Parathyroid adenoma (tissue), 2 donors: Measurements from ENCODE around the gene PCYOX1L.

Experiments used
- H2AFZ ChIP-seq: fragments of 300-600 bp; sonication (generic); one replicate; pipeline ENCODE4 v1.7.0; 2017; ENCODE audit warnings: antibody characterized with exemption, mild to moderate bottlenecking
- H3K27ac ChIP-seq: fragments of 300-600 bp; sonication (generic); one replicate; pipeline ENCODE4 v1.7.0; 2017
- H3K27me3 ChIP-seq: fragments of 300-600 bp; sonication (generic); one replicate; pipeline ENCODE4 v1.7.0; 2017; ENCODE audit warnings: low read length; ENCODE audit not compliant: control insufficient read depth, insufficient read depth
- H3K36me3 ChIP-seq: fragments of 300-600 bp; sonication (generic); one replicate; pipeline ENCODE4 v1.7.0; 2017; ENCODE audit warnings: low read length; ENCODE audit not compliant: control insufficient read depth, insufficient read depth
- H3K4me1 ChIP-seq: fragments of 300-600 bp; sonication (generic); one replicate; pipeline ENCODE4 v1.7.0; 2017; ENCODE audit warnings: control low read depth
- H3K4me2 ChIP-seq: fragments of 300-600 bp; sonication (generic); one replicate; pipeline ENCODE4 v1.7.0; 2017; ENCODE audit warnings: low read length
- H3K4me3 ChIP-seq: fragments of 300-600 bp; sonication (generic); one replicate; pipeline ENCODE4 v1.7.0; 2017; ENCODE audit warnings: low read depth, low read length
- H3K79me2 ChIP-seq: fragments of 300-600 bp; sonication (generic); one replicate; pipeline ENCODE4 v1.7.0; 2017; ENCODE audit warnings: control low read depth
- H3K9ac ChIP-seq: fragments of 300-600 bp; sonication (generic); one replicate; pipeline ENCODE4 v1.7.0; 2017; ENCODE audit warnings: mild to moderate bottlenecking
- H3K9me3 ChIP-seq: fragments of 300-600 bp; sonication (generic); one replicate; pipeline ENCODE4 v1.7.0; 2017; ENCODE audit warnings: low read length; ENCODE audit not compliant: control insufficient read depth
- TF ChIP-seq, protein P1 (sequence below): fragments of 300-600 bp; sonication (generic); IDR thresholded peaks from one replicate; pipeline ENCODE4 v1.7.0; 2017; ENCODE audit warnings: antibody characterized with exemption, mild to moderate bottlenecking
- donor health status: primary hyperparathyroidism.

The PCYOX1L gene

GRCh38 chr5:149313151-149313841, 44.5 kb upstream of the PCYOX1L start:
- no peaks in the 10 kb centered on the region for H3K79me2 ChIP-seq
- H2AFZ ChIP-seq, result no peak overlapping the region
- no peaks in the 10 kb centered on the region for H3K9me3 ChIP-seq
- no peak overlapping the region for H3K9ac ChIP-seq
- H3K36me3 ChIP-seq, result no peaks in the 10 kb centered on the region
- no peak overlapping the region for H3K4me3 ChIP-seq
- no peak overlapping the region for H3K4me2 ChIP-seq
- no peak overlapping the region for H3K27ac ChIP-seq
- TF ChIP-seq, protein P1, sequence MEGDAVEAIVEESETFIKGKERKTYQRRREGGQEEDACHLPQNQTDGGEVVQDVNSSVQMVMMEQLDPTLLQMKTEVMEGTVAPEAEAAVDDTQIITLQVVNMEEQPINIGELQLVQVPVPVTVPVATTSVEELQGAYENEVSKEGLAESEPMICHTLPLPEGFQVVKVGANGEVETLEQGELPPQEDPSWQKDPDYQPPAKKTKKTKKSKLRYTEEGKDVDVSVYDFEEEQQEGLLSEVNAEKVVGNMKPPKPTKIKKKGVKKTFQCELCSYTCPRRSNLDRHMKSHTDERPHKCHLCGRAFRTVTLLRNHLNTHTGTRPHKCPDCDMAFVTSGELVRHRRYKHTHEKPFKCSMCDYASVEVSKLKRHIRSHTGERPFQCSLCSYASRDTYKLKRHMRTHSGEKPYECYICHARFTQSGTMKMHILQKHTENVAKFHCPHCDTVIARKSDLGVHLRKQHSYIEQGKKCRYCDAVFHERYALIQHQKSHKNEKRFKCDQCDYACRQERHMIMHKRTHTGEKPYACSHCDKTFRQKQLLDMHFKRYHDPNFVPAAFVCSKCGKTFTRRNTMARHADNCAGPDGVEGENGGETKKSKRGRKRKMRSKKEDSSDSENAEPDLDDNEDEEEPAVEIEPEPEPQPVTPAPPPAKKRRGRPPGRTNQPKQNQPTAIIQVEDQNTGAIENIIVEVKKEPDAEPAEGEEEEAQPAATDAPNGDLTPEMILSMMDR, result no peak
- peaks cover 4% of the 10 kb centered on the region for H3K4me1 ChIP-seq
- H3K27me3 ChIP-seq, result no peaks in the 10 kb centered on the region

- no peak overlapping the region for H3K4me3 ChIP-seq
- no peaks in the 10 kb centered on the region for H3K79me2 ChIP-seq
- no peak overlapping the region for H2AFZ ChIP-seq
- H3K27ac ChIP-seq, result no peak overlapping the region
- no peaks in the 10 kb centered on the region for H3K9me3 ChIP-seq
- no peak overlapping the region for H3K4me2 ChIP-seq
- H3K36me3 ChIP-seq, result no peaks in the 10 kb centered on the region
- TF ChIP-seq, protein P1, result no peak
- no peak overlapping the region for H3K9ac ChIP-seq
- peaks cover 4% of the 10 kb centered on the region for H3K4me1 ChIP-seq
- no peaks in the 10 kb centered on the region for H3K27me3 ChIP-seq
Observed at GRCh38 chr5:149314571-149315111, 43.2 kb upstream of the PCYOX1L start.

DNA sequence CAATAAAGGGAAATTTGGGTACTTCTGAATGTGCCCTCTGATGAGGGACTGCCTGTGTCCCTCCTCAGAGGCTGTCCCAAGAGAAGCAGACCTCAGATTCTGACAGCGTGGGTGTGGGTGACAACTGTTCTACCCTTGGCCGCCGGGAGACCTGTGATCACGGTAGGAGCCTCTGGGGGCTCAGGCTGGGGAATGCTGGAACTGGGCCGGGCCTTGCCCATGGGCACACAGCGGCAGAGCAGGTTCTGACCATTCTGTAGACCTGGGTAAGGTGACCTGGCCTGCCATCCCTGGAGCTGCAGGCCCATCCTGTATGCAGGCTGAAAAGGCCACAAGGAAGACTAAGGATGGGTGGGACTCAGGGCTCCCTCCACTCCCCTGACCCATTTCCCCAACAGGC, 42.1 kb upstream of the PCYOX1L start:
- TF ChIP-seq, protein P1, result no peak

GRCh38 chr5:149317281-149318048, 40.4 kb upstream of the PCYOX1L start:
- Histone ChIP-seq H3K4me3 (no peak overlapping the region), H3K27ac (no peak overlapping the region), H2AFZ (peak overlapping the region; percentile 53), H3K4me2 (no peak overlapping the region), H3K79me2 (no peaks in the 10 kb centered on the region), H3K27me3 (no peaks in the 10 kb centered on the region), H3K9ac (no peak overlapping the region), H3K9me3 (no peaks in the 10 kb centered on the region), H3K36me3 (no peaks in the 10 kb centered on the region), H3K4me1 (peaks cover 17% of the 10 kb centered on the region)
- TF ChIP-seq, protein P1, result peak; percentile 80

More for the DNA sequence above, 42.1 kb upstream of the PCYOX1L start:
- Histone ChIP-seq H3K79me2 (no peaks in the 10 kb centered on the region), H3K27me3 (no peaks in the 10 kb centered on the region), H3K36me3 (no peaks in the 10 kb centered on the region), H3K4me1 (peaks cover 11% of the 10 kb centered on the region), H3K27ac (no peak overlapping the region), H3K9me3 (no peaks in the 10 kb centered on the region), H2AFZ (no peak overlapping the region), H3K4me3 (no peak overlapping the region), H3K4me2 (no peak overlapping the region), H3K9ac (no peak overlapping the region)
